Esophagus squamous epithelium (tissue), 5 donors: ENCODE data around the gene PKIG. TPM values are rescaled to one million over a fixed set of nuclear protein-coding genes. Genes with fewer than 3 reads are reported as not detected.
A peak's percentile ranks its signal among the peaks of the same experiment; 100 is the strongest.

Experiments used
- DNase-seq: peaks from one replicate; lab custom pipeline; 2025; lab: John Stamatoyannopoulos, UW
- H3K27ac ChIP-seq, 4 donors: fragments of 200-600 bp; sonication (generic); one replicate each; pipeline ENCODE4 v1.5.1; 2016 to 2019; ENCODE audit warnings: mild to moderate bottlenecking in 1 of 4
- H3K27me3 ChIP-seq, 4 donors: fragments of 200-600 bp; sonication (generic); 1 replicate in 3 of 4; 2 replicates in 1 of 4; pipeline versions ENCODE4 v1.5.1 to v1.6.0; 2017 to 2021; ENCODE audit warnings: antibody characterized with exemption in 1 of 4
- H3K36me3 ChIP-seq, 3 donors: fragments of 200-600 bp; sonication (generic); one replicate each; pipeline ENCODE4 v1.5.1; 2016 to 2019
- H3K4me1 ChIP-seq, 3 donors: fragments of 200-600 bp; sonication (generic); one replicate each; pipeline ENCODE4 v1.5.1; 2017 to 2019
- H3K4me3 ChIP-seq, 4 donors: fragments of 200-600 bp; sonication (generic); 1 replicate in 3 of 4; 2 replicates in 1 of 4; pipeline ENCODE4 v1.5.1; 2016 to 2019; ENCODE audit warnings: mild to moderate bottlenecking in 2 of 4, moderate library complexity in 1 of 4
- H3K9me3 ChIP-seq, 3 donors: fragments of 200-600 bp; sonication (generic); one replicate each; pipeline ENCODE4 v1.5.1; 2016 to 2019
- CTCF ChIP-seq, 6 experiments: fragments of 450-650 bp in 4 of 6; fragments of 200-600 bp in 2 of 6; sonication (generic) in 2 of 6; IDR thresholded peaks; one replicate each; pipeline ENCODE4 v1.5.1; 2016 to 2019; ENCODE audit warnings: antibody characterized with exemption in 6 of 6, mild to moderate bottlenecking in 4 of 6, moderate library complexity in 4 of 6
- POLR2A ChIP-seq, 4 donors: fragments of 450-650 bp; IDR thresholded peaks; one replicate each; pipeline ENCODE4 v1.6.1; 2017; ENCODE audit warnings: antibody characterized with exemption in 4 of 4, mild to moderate bottlenecking in 4 of 4, moderate library complexity in 3 of 4
- WGBS, 2 donors: methylation state at CpG; one replicate each; pipeline ENCODE4 v1.1.5; 2018; 5-methylcytosine and 5-hydroxymethylcytosine counted together
- intact Hi-C: fragments of 100-400 bp; cut with DNase I; formaldehyde crosslinking; loops from one replicate; pipeline ENCODE4 v1.15.0; 2022
- total RNA-seq, 4 donors: library from RNA; depleted of rRNA; stranded (reverse); fragments of >200 nt; gene quantifications; one replicate each; pipeline ENCODE4 v1.1.0, GENCODE V29; 2016
- donor health status: DM: yes; HTN: yes; CAD: no.

PKIG gene
- total RNA-seq, 4 donors from 2014 or later: 11.0 to 80.1 (median 19.4) TPM

- H3K27me3 ChIP-seq: no peaks in the 10 kb centered on the region
- TF ChIP-seq POLR2A (IDR thresholded peaks at IDR 0.05) (no peak), CTCF (IDR thresholded peaks at IDR 0.05) (no peak)
- 86 to 87% methylated on average over 15 to 17 of the region's 18 CpGs for WGBS, 2 donors
- no peak overlapping the region for H3K4me3 ChIP-seq
- intact Hi-C loops: no loop called here
- H3K27ac ChIP-seq: peak overlapping the region in 3 of 4 donors; percentile 39 to 75 (median 42)
- peaks cover 0 to 32% (median 4%) of the 10 kb centered on the region in 3 donors for H3K36me3 ChIP-seq
- no peaks in the 10 kb centered on the region for H3K9me3 ChIP-seq
- H3K4me1 ChIP-seq: peaks cover 0 to 32% (median 11%) of the 10 kb centered on the region in 3 donors
- no peak for DNase-seq
These were observed 51.7 kb downstream of the PKIG start for GRCh38 chr20:44633872-44634600.

- Histone ChIP-seq H3K4me3 (no peak overlapping the region), H3K27ac (peak overlapping the region in 1 of 4 donors; percentile 22), H3K4me1 (peaks cover 0 to 34% (median 11%) of the 10 kb centered on the region in 3 donors), H3K27me3 (no peaks in the 10 kb centered on the region), H3K36me3 (peaks cover 0 to 30% (median 4%) of the 10 kb centered on the region in 3 donors), H3K9me3 (no peaks in the 10 kb centered on the region)
- no peak for TF ChIP-seq CTCF (IDR thresholded peaks at IDR 0.05)
- no peak for TF ChIP-seq POLR2A (IDR thresholded peaks at IDR 0.05)
- 88 to 89% methylated on average over 4 of the region's 4 CpGs for WGBS, 2 donors
- intact Hi-C loops: no loop called here
- DNase-seq: no peak
These were observed 53.5 kb downstream of the PKIG start for GRCh38 chr20:44635877-44636276.

GRCh38 chr20:44637042-44637441 lies 54.7 kb downstream of the PKIG start:
- no peaks in the 10 kb centered on the region for H3K9me3 ChIP-seq
- peaks cover 7 to 43% (median 22%) of the 10 kb centered on the region in 3 donors for H3K4me1 ChIP-seq
- no peaks in the 10 kb centered on the region for H3K27me3 ChIP-seq
- no peak overlapping the region for H3K4me3 ChIP-seq
- peak overlapping the region in 2 of 4 donors; percentile 42 to 50 for H3K27ac ChIP-seq
- 90 to 94% methylated on average over 5 of the region's 5 CpGs for WGBS, 2 donors
- peaks cover 0 to 30% (median 4%) of the 10 kb centered on the region in 3 donors for H3K36me3 ChIP-seq
- intact Hi-C loops: no loop called here
- no peak for DNase-seq
- TF ChIP-seq CTCF (IDR thresholded peaks at IDR 0.05) (no peak), POLR2A (IDR thresholded peaks at IDR 0.05) (no peak)

- no peak for TF ChIP-seq POLR2A (IDR thresholded peaks at IDR 0.05)
- no peak for TF ChIP-seq CTCF (IDR thresholded peaks at IDR 0.05)
- 70 to 71% methylated on average over 7 to 10 of the region's 11 CpGs for WGBS, 2 donors
- peaks cover 13 to 43% (median 29%) of the 10 kb centered on the region in 3 donors for H3K4me1 ChIP-seq
- no peak overlapping the region for H3K4me3 ChIP-seq
- H3K27me3 ChIP-seq: no peaks in the 10 kb centered on the region
- DNase-seq: no peak
- peaks cover 0 to 30% (median 4%) of the 10 kb centered on the region in 3 donors for H3K36me3 ChIP-seq
- no peaks in the 10 kb centered on the region for H3K9me3 ChIP-seq
- peak overlapping the region in 2 of 4 donors; percentile 42 to 50 for H3K27ac ChIP-seq
- intact Hi-C loops: no loop called here
These were observed 55.4 kb downstream of the PKIG start for GRCh38 chr20:44637522-44638372.
